RWPE1 (cell line): ENCODE data around the gene ORAI1.
A peak's percentile ranks its signal among the peaks of the same experiment; 100 is the strongest.

ENCODE experiments used
- CTCF ChIA-PET: fragments of 350-600 bp; sonication (Branson Sonifier 250); formaldehyde crosslinking; extraction: SDS; loops from one replicate; lab custom pipeline; 2021; lab: Yijun Ruan, JAX
- POLR2A ChIA-PET: fragments of 400-600 bp; formaldehyde crosslinking; extraction: SDS; loops from one replicate; lab custom pipeline; 2020; ENCODE audit warnings: antibody characterized with exemption; ENCODE audit not compliant: low non-redundant PET; lab: Yijun Ruan, JAX
- DNase-seq: peaks from one replicate; pipeline ENCODE4 v3.0.0; 2012; ENCODE audit warnings: low spot score
- H3K27ac ChIP-seq: fragments of 450-650 bp; 2 replicates; pipeline ENCODE4 v1.5.1; 2017
- CTCF ChIP-seq: fragments of 450-650 bp; conservative IDR thresholded peaks from 2 replicates; pipeline ENCODE4 v1.5.1; 2017; ENCODE audit warnings: low read depth, mild to moderate bottlenecking

ORAI1 gene

GRCh38 chr12:121614872-121615467 lies 11.4 kb upstream of the ORAI1 start:
- no peak for TF ChIP-seq CTCF
- ChIA-PET CTCF (interaction anchor here (0.6 kb wide), 1 partner anchor 72 kb away, joined by 4 read pairs; no protein-coding TSS in a partner anchor), POLR2A (no interaction called here)
- no peak for DNase-seq
- H3K27ac ChIP-seq: no peak overlapping the region

GRCh38 chr12:121618659-121619233 lies 7.6 kb upstream of the ORAI1 start:
- H3K27ac ChIP-seq: no peak overlapping the region
- CTCF ChIA-PET: interaction anchor here (0.6 kb wide), 1 partner anchor 1690 kb away, joined by 4 read pairs; no protein-coding TSS in a partner anchor
- DNase-seq: no peak
- POLR2A ChIA-PET: no interaction called here
- no peak for TF ChIP-seq CTCF

GRCh38 chr12:121620333-121620891 lies 5.9 kb upstream of the ORAI1 start:
- no peak for TF ChIP-seq CTCF
- ChIA-PET CTCF (interaction anchor here (0.5 to 0.7 kb wide), 4 partner anchors 44 to 220 kb away, joined by 3 to 5 read pairs (median 4); no protein-coding TSS in a partner anchor), POLR2A (interaction anchor here (0.5 kb wide), 1 partner anchor 162 kb away, joined by 3 read pairs; no protein-coding TSS in a partner anchor)

GRCh38 chr12:121626853-121627640 lies 717 bp downstream of the ORAI1 start:
- H3K27ac ChIP-seq: peak overlapping the region; percentile 89
- TF ChIP-seq CTCF: 0 out of 2 replicates have a peak, but pooled peaks have one; percentile 20
- CTCF ChIA-PET: interaction anchor here (0.6 to 3.3 kb wide), 4 partner anchors 10 to 320 kb away, joined by 3 to 23 read pairs (median 8); no protein-coding TSS in a partner anchor
- POLR2A ChIA-PET: interaction anchor here (0.5 to 0.6 kb wide), 2 partner anchors 53 to 135 kb away, joined by 3 read pairs; no protein-coding TSS in a partner anchor
- peak; percentile 54 for DNase-seq

More at GRCh38 chr12:121620333-121620891, 5.9 kb upstream of the ORAI1 start:
- no peak for DNase-seq
- H3K27ac ChIP-seq: no peak overlapping the region

- ChIA-PET POLR2A (no interaction called here), CTCF (interaction anchor here (0.6 to 1.1 kb wide), 3 partner anchors 18 to 41 kb away, joined by 3 to 5 read pairs (median 3); no protein-coding TSS in a partner anchor)
- peak overlapping the region; percentile 89 for H3K27ac ChIP-seq
- DNase-seq: no peak
- no peak for TF ChIP-seq CTCF
These were observed 1.7 kb downstream of the ORAI1 start for GRCh38 chr12:121628037-121628436.
